AG10803 (cell line): Measurements from ENCODE around the gene LPGAT1.

Source experiments
- DNase-seq: peaks from one replicate; pipeline ENCODE4 v3.0.0; 2010; ENCODE audit warnings: low read depth
- H3K4me3 ChIP-seq: 2 replicates; pipeline ENCODE4 v1.5.1; 2011; ENCODE audit warnings: mild to moderate bottlenecking, low read length, control low read depth
- CTCF ChIP-seq: conservative IDR thresholded peaks from 2 replicates; pipeline ENCODE4 v1.5.1; 2011; ENCODE audit warnings: mild to moderate bottlenecking, low read length, control low read depth, inconsistent platforms

Gene LPGAT1

GRCh38 chr1:211775170-211775569 lies 55.4 kb downstream of the LPGAT1 start:
- H3K4me3 ChIP-seq, result no peak overlapping the region
- DNase-seq, result peak; percentile 25
- TF ChIP-seq CTCF, result no peak

DNA sequence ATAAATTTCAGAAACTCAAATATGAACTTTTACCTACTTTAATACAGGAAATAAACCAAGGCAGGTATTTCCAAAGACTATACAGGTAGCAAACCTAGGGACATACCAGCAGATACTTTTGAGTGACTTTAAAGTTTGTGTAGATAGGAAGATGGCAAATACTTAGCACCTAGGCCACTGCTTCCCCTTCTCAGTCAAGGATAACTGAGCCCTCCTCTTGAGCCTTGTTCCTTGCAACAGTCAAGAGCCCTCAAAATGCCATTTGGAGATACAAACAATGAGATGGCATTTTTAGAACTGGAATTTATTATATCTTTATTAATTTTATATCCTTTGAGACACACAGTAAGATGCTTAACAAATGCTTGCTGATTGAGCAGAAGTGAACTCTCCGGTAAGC lies 65.9 kb downstream of the LPGAT1 start:
- no peak for TF ChIP-seq CTCF
- DNase-seq, result no peak
- H3K4me3 ChIP-seq, result no peak overlapping the region

DNA sequence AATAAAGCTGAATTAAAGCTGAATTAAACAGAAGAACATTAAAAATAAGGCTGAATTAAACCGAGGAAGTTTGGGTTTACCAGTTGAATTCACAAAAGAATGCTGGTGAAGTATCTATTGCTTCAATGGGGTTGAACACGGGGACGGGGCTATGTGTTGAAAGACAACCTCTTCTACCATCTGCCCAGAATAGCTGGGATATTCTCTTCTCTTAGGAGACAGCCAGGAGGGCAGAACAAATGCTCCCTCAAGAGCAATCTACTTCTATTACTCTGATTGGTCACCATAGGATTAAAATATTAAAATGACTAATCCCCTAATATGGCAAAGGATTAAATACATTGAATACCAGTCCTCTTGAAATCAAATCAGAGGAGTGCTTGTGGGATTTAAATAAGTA lies 68.4 kb downstream of the LPGAT1 start:
- no peak for TF ChIP-seq CTCF
- no peak for DNase-seq

DNA sequence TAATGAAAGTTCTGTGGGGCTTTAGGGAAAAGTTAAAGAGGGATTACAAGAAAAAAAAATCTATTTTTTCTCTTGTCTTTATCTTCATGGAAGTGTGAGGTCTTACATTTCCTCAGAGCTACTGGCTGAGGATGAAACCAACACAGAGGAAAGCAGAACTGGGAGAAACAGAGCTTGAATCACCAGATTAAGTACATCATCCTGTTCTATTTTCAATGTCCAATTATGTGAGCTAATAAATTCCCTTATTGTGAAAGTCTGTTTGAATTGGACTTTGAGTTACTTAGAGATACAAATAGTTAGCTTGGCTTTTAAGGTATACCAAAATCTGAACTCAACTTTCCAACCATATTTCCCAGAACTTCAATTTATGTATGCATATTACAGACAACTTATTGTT lies 69.2 kb downstream of the LPGAT1 start:
- H3K4me3 ChIP-seq, result no peak overlapping the region
- no peak for DNase-seq
- TF ChIP-seq CTCF, result no peak

More for the DNA sequence above, 68.4 kb downstream of the LPGAT1 start:
- H3K4me3 ChIP-seq, result no peak overlapping the region

- H3K4me3 ChIP-seq, result no peak overlapping the region
- no peak for DNase-seq
- no peak for TF ChIP-seq CTCF
Observed at GRCh38 chr1:211756471-211757020, 74.0 kb downstream of the LPGAT1 start.

GRCh38 chr1:211753649-211754251 lies 76.8 kb downstream of the LPGAT1 start:
- DNase-seq, result no peak
- no peak for TF ChIP-seq CTCF
- H3K4me3 ChIP-seq, result no peak overlapping the region

DNA sequence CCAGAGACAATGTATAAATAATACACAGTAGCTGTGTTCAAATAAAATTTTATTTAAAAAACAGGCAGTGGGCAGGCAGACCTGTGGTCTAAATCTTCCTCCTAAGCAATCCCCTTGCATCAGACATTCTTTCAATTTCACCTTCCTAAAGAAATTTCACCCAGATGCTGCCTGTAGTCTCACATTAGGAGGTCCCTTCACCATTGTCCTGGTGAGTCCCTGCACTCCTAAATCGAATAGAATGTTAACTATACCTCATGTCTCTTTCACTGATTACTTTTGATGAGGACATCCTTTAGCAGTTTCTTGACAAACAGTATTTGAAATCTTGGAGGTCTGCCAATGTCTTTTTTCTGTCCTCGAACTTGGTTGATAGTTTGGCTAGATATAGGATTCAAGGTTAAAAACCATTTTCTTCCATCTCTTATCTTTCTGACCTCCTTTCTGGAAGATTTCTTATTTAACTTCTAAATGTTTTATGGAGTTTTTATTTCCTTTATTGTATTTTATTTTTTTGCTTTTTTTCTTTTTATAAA lies 77.5 kb downstream of the LPGAT1 start:
- no peak overlapping the region for H3K4me3 ChIP-seq
- no peak for DNase-seq
- TF ChIP-seq CTCF, result no peak
